GM23338 (cell line): ENCODE measurements around the gene TNNT2. TPM values are rescaled to one million over a fixed set of nuclear protein-coding genes. Genes with fewer than 3 reads are reported as not detected.

ENCODE experiments used
- CREB1 ChIP-seq: fragments of 250-450 bp; sonication (Bioruptor Pico); IDR thresholded peaks from 2 replicates; pipeline ENCODE4 v1.5.0; 2020; ENCODE audit warnings: low read depth, mild to moderate bottlenecking, moderate library complexity
- EZH2 ChIP-seq: fragments of 200-600 bp; sonication (generic); IDR thresholded peaks from one replicate; pipeline ENCODE4 v1.8.0; 2017; ENCODE audit warnings: antibody characterized with exemption, mild to moderate bottlenecking, low read depth; ENCODE audit not compliant: unreplicated experiment
- EZH2phosphoT487 ChIP-seq: fragments of 200-600 bp; sonication (generic); IDR thresholded peaks from one replicate; pipeline ENCODE4 v1.8.1; 2018; ENCODE audit warnings: antibody characterized with exemption; ENCODE audit not compliant: unreplicated experiment
- NANOG ChIP-seq: IDR thresholded peaks from 2 replicates; pipeline ENCODE4 v1.6.1; 2016; ENCODE audit warnings: antibody characterized with exemption, borderline replicate concordance
- POLR2AphosphoS5 ChIP-seq: IDR thresholded peaks from 2 replicates; pipeline ENCODE4 v1.6.1; 2016; ENCODE audit warnings: antibody characterized with exemption, low read depth
- REST ChIP-seq: IDR thresholded peaks from one replicate; pipeline ENCODE4 v1.6.1; 2018; ENCODE audit warnings: antibody characterized with exemption; ENCODE audit not compliant: unreplicated experiment
- STAT1 ChIP-seq: IDR thresholded peaks from one replicate; pipeline ENCODE4 v1.6.1; 2016; ENCODE audit warnings: antibody characterized with exemption; ENCODE audit not compliant: unreplicated experiment
- ZNF114 ChIP-seq: fragments of 250-450 bp; sonication (Bioruptor Pico); IDR thresholded peaks from 2 replicates; pipeline ENCODE4 v1.5.0; 2020; ENCODE audit warnings: mild to moderate bottlenecking, moderate library complexity
- ZNF331 ChIP-seq: fragments of 250-450 bp; sonication (Bioruptor Pico); IDR thresholded peaks from 2 replicates; pipeline ENCODE4 v1.5.0; 2020; ENCODE audit warnings: low read depth, mild to moderate bottlenecking, moderate library complexity
- polyA plus RNA-seq: library from polyadenylated mRNA; unstranded; fragments of >200 nt; fragmentation: Nextera tagmentation; extraction: Ambion mirVana; gene quantifications from 2 replicates; pipeline ENCODE4 v1.2.1, GENCODE V29; 2016
- total RNA-seq: library from RNA; depleted of rRNA; stranded (reverse); fragments of >200 nt; shearing (Covaris generic); gene quantifications from 2 replicates; pipeline ENCODE4 v1.2.3, GENCODE V29; 2014
- TF ChIP-seq, protein P1 (sequence below): fragments of 250-450 bp; sonication (Bioruptor Pico); IDR thresholded peaks from 2 replicates; pipeline ENCODE4 v1.5.0; 2020; ENCODE audit warnings: mild to moderate bottlenecking, moderate library complexity
- TF ChIP-seq, protein P2 (sequence below), 2 experiments: fragments of 200-600 bp in 1 of 2; sonication (generic) in 1 of 2; conservative IDR thresholded peaks; 2 replicates each; pipeline versions ENCODE4 v1.5.1 to v1.6.1; 2016 to 2017; ENCODE audit warnings: antibody characterized with exemption in 2 of 2, low read depth in 2 of 2, mild to moderate bottlenecking in 2 of 2, moderate library complexity in 1 of 2

The TNNT2 gene
- total and polyA plus RNA-seq, 2 experiments from 2014 or later = 7.5 to 19.1 TPM

DNA sequence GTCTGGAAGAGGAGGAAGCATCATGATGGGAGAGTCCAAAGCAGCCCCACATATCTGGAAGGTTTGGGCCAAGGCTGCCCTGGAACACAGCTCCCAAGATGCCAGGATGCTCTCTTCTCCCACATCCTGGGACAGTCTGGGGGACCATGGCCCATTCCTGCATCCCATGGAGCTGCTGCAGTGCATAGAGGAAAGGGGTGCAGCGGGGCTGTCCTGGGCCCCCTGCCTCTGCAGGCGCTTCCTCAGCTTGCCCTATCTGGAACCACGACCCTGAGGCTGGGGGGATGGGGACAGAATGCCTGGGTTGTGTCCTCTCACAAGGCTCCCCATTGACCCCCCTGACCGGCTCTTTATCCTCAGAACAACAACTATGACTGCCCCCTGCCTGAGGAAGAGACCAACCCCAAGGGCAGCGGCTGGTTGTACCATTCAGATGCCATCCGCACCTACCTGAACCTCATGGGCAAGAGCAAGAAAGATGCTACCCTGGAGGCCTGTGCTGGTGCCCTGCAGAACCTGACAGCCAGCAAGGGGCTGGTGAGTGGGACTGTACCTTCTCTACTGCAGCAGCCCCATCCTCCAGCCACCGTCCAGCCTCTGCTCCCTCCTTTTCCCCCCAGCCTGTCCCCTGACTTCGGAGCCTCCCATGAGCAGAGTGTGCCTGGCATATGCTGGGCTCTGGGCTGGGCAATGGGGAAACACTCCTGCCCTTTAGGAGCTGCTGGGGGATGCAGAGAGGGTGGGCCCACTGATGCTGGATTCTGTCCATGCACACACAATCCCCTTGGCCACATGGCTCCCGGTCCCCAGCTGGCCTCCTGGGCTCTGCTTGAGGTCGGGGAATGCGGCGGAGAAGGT lies 54.6 kb downstream of the TNNT2 start (continued):
- TF ChIP-seq, protein P1, sequence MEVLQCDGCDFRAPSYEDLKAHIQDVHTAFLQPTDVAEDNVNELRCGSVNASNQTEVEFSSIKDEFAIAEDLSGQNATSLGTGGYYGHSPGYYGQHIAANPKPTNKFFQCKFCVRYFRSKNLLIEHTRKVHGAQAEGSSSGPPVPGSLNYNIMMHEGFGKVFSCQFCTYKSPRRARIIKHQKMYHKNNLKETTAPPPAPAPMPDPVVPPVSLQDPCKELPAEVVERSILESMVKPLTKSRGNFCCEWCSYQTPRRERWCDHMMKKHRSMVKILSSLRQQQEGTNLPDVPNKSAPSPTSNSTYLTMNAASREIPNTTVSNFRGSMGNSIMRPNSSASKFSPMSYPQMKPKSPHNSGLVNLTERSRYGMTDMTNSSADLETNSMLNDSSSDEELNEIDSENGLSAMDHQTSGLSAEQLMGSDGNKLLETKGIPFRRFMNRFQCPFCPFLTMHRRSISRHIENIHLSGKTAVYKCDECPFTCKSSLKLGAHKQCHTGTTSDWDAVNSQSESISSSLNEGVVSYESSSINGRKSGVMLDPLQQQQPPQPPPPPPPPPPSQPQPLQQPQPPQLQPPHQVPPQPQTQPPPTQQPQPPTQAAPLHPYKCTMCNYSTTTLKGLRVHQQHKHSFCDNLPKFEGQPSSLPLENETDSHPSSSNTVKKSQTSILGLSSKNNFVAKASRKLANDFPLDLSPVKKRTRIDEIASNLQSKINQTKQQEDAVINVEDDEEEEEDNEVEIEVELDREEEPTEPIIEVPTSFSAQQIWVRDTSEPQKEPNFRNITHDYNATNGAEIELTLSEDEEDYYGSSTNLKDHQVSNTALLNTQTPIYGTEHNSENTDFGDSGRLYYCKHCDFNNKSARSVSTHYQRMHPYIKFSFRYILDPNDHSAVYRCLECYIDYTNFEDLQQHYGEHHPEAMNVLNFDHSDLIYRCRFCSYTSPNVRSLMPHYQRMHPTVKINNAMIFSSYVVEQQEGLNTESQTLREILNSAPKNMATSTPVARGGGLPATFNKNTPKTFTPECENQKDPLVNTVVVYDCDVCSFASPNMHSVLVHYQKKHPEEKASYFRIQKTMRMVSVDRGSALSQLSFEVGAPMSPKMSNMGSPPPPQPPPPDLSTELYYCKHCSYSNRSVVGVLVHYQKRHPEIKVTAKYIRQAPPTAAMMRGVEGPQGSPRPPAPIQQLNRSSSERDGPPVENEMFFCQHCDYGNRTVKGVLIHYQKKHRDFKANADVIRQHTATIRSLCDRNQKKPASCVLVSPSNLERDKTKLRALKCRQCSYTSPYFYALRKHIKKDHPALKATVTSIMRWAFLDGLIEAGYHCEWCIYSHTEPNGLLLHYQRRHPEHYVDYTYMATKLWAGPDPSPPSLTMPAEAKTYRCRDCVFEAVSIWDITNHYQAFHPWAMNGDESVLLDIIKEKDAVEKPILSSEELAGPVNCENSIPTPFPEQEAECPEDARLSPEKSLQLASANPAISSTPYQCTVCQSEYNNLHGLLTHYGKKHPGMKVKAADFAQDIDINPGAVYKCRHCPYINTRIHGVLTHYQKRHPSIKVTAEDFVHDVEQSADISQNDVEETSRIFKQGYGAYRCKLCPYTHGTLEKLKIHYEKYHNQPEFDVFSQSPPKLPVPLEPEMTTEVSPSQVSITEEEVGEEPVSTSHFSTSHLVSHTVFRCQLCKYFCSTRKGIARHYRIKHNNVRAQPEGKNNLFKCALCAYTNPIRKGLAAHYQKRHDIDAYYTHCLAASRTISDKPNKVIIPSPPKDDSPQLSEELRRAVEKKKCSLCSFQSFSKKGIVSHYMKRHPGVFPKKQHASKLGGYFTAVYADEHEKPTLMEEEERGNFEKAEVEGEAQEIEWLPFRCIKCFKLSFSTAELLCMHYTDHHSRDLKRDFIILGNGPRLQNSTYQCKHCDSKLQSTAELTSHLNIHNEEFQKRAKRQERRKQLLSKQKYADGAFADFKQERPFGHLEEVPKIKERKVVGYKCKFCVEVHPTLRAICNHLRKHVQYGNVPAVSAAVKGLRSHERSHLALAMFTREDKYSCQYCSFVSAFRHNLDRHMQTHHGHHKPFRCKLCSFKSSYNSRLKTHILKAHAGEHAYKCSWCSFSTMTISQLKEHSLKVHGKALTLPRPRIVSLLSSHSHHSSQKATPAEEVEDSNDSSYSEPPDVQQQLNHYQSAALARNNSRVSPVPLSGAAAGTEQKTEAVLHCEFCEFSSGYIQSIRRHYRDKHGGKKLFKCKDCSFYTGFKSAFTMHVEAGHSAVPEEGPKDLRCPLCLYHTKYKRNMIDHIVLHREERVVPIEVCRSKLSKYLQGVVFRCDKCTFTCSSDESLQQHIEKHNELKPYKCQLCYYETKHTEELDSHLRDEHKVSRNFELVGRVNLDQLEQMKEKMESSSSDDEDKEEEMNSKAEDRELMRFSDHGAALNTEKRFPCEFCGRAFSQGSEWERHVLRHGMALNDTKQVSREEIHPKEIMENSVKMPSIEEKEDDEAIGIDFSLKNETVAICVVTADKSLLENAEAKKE = no peak
- TF ChIP-seq ZNF331 (CRISPR knock-in tag) (no peak), NANOG (no peak), EZH2phosphoT487 (no peak), ZNF114 (CRISPR knock-in tag) (no peak), CREB1 (no peak), REST (no peak), POLR2AphosphoS5 (no peak), STAT1 (no peak), EZH2 (no peak)
- TF ChIP-seq, protein P2, sequence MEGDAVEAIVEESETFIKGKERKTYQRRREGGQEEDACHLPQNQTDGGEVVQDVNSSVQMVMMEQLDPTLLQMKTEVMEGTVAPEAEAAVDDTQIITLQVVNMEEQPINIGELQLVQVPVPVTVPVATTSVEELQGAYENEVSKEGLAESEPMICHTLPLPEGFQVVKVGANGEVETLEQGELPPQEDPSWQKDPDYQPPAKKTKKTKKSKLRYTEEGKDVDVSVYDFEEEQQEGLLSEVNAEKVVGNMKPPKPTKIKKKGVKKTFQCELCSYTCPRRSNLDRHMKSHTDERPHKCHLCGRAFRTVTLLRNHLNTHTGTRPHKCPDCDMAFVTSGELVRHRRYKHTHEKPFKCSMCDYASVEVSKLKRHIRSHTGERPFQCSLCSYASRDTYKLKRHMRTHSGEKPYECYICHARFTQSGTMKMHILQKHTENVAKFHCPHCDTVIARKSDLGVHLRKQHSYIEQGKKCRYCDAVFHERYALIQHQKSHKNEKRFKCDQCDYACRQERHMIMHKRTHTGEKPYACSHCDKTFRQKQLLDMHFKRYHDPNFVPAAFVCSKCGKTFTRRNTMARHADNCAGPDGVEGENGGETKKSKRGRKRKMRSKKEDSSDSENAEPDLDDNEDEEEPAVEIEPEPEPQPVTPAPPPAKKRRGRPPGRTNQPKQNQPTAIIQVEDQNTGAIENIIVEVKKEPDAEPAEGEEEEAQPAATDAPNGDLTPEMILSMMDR (conservative IDR thresholded peaks at IDR 0.05; ENCODE audit: low read depth in 2 of 2) = no peak
